Stimulated activated CD4-positive, alpha-beta T cell treated with anti-CD3 and anti-CD28 coated beads, Interleukin-1b, Interleukin-23, amount 100 ng/mL, for 48 hours (primary cell): ENCODE results near the gene CNR2.
"Not testable (repeated sequence)": the region's sequence is repeated elsewhere in the genome, so short reads cannot be mapped to it uniquely, and the experiment has no call there.

Experiments
- DNase-seq: peaks from one replicate; pipeline ENCODE4 v3.0.0-alpha.2; 2020

Gene CNR2

GRCh38 chr1:23882746-23883145 lies 30.4 kb downstream of the CNR2 start:
- no peak for DNase-seq

- DNase-seq = no peak
Observed at GRCh38 chr1:23879809-23880208, 33.4 kb downstream of the CNR2 start.

GRCh38 chr1:23878668-23879067 lies 34.5 kb downstream of the CNR2 start:
- no peak for DNase-seq

GRCh38 chr1:23875382-23875781 lies 37.8 kb downstream of the CNR2 start:
- DNase-seq = no peak

- DNase-seq = no peak
Observed at GRCh38 chr1:23872421-23872820, 40.7 kb downstream of the CNR2 start.

- no peak for DNase-seq
Observed at GRCh38 chr1:23869051-23869450, 44.1 kb downstream of the CNR2 start.

- DNase-seq = no peak
Observed at GRCh38 chr1:23868557-23869016, 44.6 kb downstream of the CNR2 start.

GRCh38 chr1:23867895-23868556 lies 45.1 kb downstream of the CNR2 start, which contains the start of gene FUCA1:
FUCA1 (minus strand) TSS chr1:23868290; CDS start chr1:23868286, 4 bp downstream.
- peak; percentile 93 for DNase-seq

GRCh38 chr1:23867542-23867894 lies 45.6 kb downstream of the CNR2 start:
- DNase-seq = no peak

- no peak for DNase-seq
Observed at GRCh38 chr1:23865543-23865930, 47.6 kb downstream of the CNR2 start.

GRCh38 chr1:23864801-23865542 lies 48.2 kb downstream of the CNR2 start:
- no peak for DNase-seq

GRCh38 chr1:23862640-23863039 lies 50.5 kb downstream of the CNR2 start:
- no peak for DNase-seq

- DNase-seq = no peak
Observed at GRCh38 chr1:23854568-23854967, 58.6 kb downstream of the CNR2 start.

- not testable (repeated sequence) for DNase-seq
Observed at GRCh38 chr1:23853124-23853523, 60.0 kb downstream of the CNR2 start.

GRCh38 chr1:23851406-23851805 lies 61.8 kb downstream of the CNR2 start:
- not testable (repeated sequence) for DNase-seq

- no peak for DNase-seq
Observed at GRCh38 chr1:23848673-23849616, 64.2 kb downstream of the CNR2 start.

GRCh38 chr1:23847482-23848095 lies 65.6 kb downstream of the CNR2 start:
- DNase-seq = not testable (repeated sequence)

GRCh38 chr1:23845163-23845562 lies 68.0 kb downstream of the CNR2 start:
- no peak for DNase-seq

- no peak for DNase-seq
Observed at GRCh38 chr1:23843644-23844043, 69.5 kb downstream of the CNR2 start.

- peak; percentile 70 for DNase-seq
Observed at GRCh38 chr1:23838401-23838866, 74.7 kb downstream of the CNR2 start.

- no peak for DNase-seq
Observed at GRCh38 chr1:23837908-23838307, 75.3 kb downstream of the CNR2 start.

GRCh38 chr1:23836037-23836436 lies 77.1 kb downstream of the CNR2 start:
- no peak for DNase-seq

GRCh38 chr1:23834156-23834555 lies 79.0 kb downstream of the CNR2 start:
- not testable (repeated sequence) for DNase-seq
